Measurements from ENCODE around the gene ECI1.

The ECI1 gene

GRCh38 chr16:2194166-2194834 is 57.1 kb downstream of the ECI1 start:
- DNase-seq, result no peak

- no peak for DNase-seq
Observed at GRCh38 chr16:2191446-2191706, 60.0 kb downstream of the ECI1 start.

- DNase-seq, result no peak
Observed at GRCh38 chr16:2190659-2191445, 60.5 kb downstream of the ECI1 start.

GRCh38 chr16:2190002-2190658 is 61.3 kb downstream of the ECI1 start:
- DNase-seq, result no peak
